SH-SY5Y (cell line): ENCODE measurements around the gene PPL.

ENCODE experiments used
- GATA2 ChIP-seq: IDR thresholded peaks from 2 replicates; pipeline ENCODE4 v1.6.1; 2011; ENCODE audit warnings: mild to moderate bottlenecking, low read depth, low read length
- GATA3 ChIP-seq: IDR thresholded peaks from 2 replicates; pipeline ENCODE4 v1.6.1; 2011; ENCODE audit warnings: low read depth, mild to moderate bottlenecking, low read length, moderate library complexity

- TF ChIP-seq GATA3 = no peak
- TF ChIP-seq GATA2 = no peak
Measured at GRCh38 chr16:4984174-4984990, 47.4 kb upstream of the PPL start.
